ENCODE data around the gene PLEKHM3. TPM values are rescaled to one million over a fixed set of nuclear protein-coding genes. Genes with fewer than 3 reads are reported as not detected.

Gene PLEKHM3
- total and polyA plus RNA-seq, 2 of the 13 experiments (the other 11 are each of a cell fraction or from before 2014, with no cell fraction given): 4.5 to 4.7 TPM

- TF ChIP-seq THYN1 (CRISPR knock-in tag; IDR thresholded peaks at IDR 0.05; ENCODE audit: borderline replicate concordance, low read depth): no peak
- TF ChIP-seq ZNF143 (CRISPR knock-in tag; IDR thresholded peaks at IDR 0.05): no peak
- no peak for TF ChIP-seq ZBTB10 (CRISPR knock-in tag; IDR thresholded peaks at IDR 0.05; ENCODE audit: borderline replicate concordance)
- no peak for TF ChIP-seq TGIF2 (CRISPR knock-in tag; IDR thresholded peaks at IDR 0.05)
- no peak for TF ChIP-seq MXD1 (CRISPR knock-in tag; IDR thresholded peaks at IDR 0.05)
- no peak for TF ChIP-seq NCOA2 (CRISPR knock-in tag; IDR thresholded peaks at IDR 0.05)
- TF ChIP-seq ZNF484 (CRISPR knock-in tag; IDR thresholded peaks at IDR 0.05; ENCODE audit: borderline replicate concordance, low read depth): no peak
- TF ChIP-seq SIN3B (IDR thresholded peaks at IDR 0.05; ENCODE audit: low read length): no peak
- TF ChIP-seq ZNF772 (CRISPR knock-in tag; IDR thresholded peaks at IDR 0.05): no peak
- no peak for TF ChIP-seq RAD21 (CRISPR knock-in tag; IDR thresholded peaks at IDR 0.05)
- no peak for TF ChIP-seq KLF12 (CRISPR knock-in tag; IDR thresholded peaks at IDR 0.05; ENCODE audit: borderline replicate concordance)
- no peak; the same call in 1 of the 2 replicates for TF ChIP-seq ZKSCAN8 (CRISPR knock-in tag; IDR thresholded peaks at IDR 0.05; ENCODE audit: borderline replicate concordance)
- no peak for TF ChIP-seq ZUFSP (CRISPR knock-in tag; IDR thresholded peaks at IDR 0.05; ENCODE audit: borderline replicate concordance)
- no peak for TF ChIP-seq CTCF (CRISPR knock-in tag; IDR thresholded peaks at IDR 0.05)
- TF ChIP-seq ZNF546 (CRISPR knock-in tag; conservative IDR thresholded peaks at IDR 0.05): no peak
- TF ChIP-seq ZNF205 (CRISPR knock-in tag; IDR thresholded peaks at IDR 0.05): no peak
- TF ChIP-seq PAF1 (CRISPR knock-in tag; IDR thresholded peaks at IDR 0.05): no peak
- no peak for TF ChIP-seq ZBTB8A (CRISPR knock-in tag; IDR thresholded peaks at IDR 0.05; ENCODE audit: borderline replicate concordance, low read depth)
- TF ChIP-seq MYNN (CRISPR knock-in tag; IDR thresholded peaks at IDR 0.05; ENCODE audit: low read depth): no peak
- peak; percentile 46; the same call in 1 of the 2 replicates for TF ChIP-seq RXRB (CRISPR knock-in tag; IDR thresholded peaks at IDR 0.05; ENCODE audit: borderline replicate concordance)
- peak; percentile 4; the same call in 1 of the 2 replicates for TF ChIP-seq PHF8 (CRISPR knock-in tag; IDR thresholded peaks at IDR 0.05)
- TF ChIP-seq THAP9 (CRISPR knock-in tag; IDR thresholded peaks at IDR 0.05; ENCODE audit: borderline replicate concordance): no peak
Measured at GRCh38 chr2:207815254-207815653, 210.1 kb downstream of the PLEKHM3 start (continued).

Data from HepG2 (cell line).